ENCODE results near the gene ZIC2. TPM values are rescaled to one million over a fixed set of nuclear protein-coding genes. Genes with fewer than 3 reads are reported as not detected.
A peak's percentile ranks its signal among the peaks of the same experiment; 100 is the strongest.

The ZIC2 gene
- total and polyA plus RNA-seq, 2 donors (not counting 1 experiment from before 2014, with no cell fraction given), result not detected

DNA sequence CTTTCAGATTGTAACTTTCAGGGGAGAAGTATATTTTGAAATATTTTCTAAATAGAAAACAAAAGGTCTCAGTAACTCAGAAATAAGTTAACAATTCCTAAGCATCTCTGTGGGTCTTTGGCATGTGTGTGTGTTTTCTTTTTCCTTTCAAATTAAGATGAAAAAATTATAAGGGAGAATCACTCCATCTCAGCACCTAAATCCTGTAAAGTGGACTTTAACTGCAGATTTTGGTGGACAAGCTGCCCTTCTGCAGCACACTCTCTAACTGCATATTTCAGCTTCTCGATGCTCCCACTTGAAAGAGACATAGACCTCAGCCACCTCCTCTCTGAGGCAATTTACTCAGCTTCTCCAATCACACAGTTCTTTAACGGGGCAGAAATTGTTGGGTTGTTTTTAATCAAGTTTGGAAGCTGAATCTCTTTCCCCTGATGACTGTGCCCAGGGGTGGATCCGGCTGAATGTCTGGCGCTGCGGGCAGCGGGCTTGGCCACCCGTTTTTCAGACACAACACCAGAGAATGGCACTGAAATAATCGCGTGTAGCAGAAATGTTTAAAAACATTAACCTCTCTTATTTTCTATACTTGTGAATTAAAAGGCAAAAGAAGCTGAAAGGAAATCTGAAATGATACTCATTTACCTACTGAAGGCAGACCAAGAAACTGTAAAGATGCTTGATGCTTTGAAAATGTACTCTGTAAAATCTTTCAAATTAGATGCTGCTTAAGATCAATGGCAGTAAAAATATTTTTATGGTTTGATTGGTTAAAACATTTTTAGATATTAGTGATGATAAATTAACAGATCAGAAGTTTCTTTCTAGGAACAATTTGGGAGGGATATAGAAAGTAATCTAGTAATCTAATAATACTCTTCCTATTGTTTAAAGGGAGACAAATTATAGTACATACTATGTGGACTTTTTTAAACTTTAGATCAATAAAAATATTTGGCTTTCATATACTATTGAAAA, 12.4 kb downstream of the ZIC2 start:
- Histone ChIP-seq H3K9ac (ENCODE audit: insufficient read depth, low read length) (no peak overlapping the region), H3K36me3 (ENCODE audit: control insufficient read depth, insufficient read depth, low read length) (no peaks in the 10 kb centered on the region), H3K4me1 (ENCODE audit: control insufficient read depth, extremely low read depth, insufficient read depth, low read length) (no peaks in the 10 kb centered on the region), H3K27me3 (ENCODE audit: control insufficient read depth, insufficient read depth, low read length) (peaks cover 80% of the 10 kb centered on the region), H2AFZ (ENCODE audit: low read length) (no peak overlapping the region), H3K79me2 (ENCODE audit: control insufficient read depth, insufficient read depth, low read length) (no peaks in the 10 kb centered on the region), H3K9me3 (ENCODE audit: control insufficient read depth, insufficient read depth, low read depth, low read length) (no peaks in the 10 kb centered on the region), H3K4me3 (replicated peaks in 1 of 4; ENCODE audit: control extremely low read depth in 1 of 4, insufficient read depth in 1 of 4, low read depth in 3 of 4, low read length in 4 of 4) (no peak overlapping the region), H3K27ac (ENCODE audit: insufficient read depth, low read length) (no peak overlapping the region), H3K4me2 (ENCODE audit: extremely low read depth, insufficient read depth, low read length) (no peak overlapping the region), H4K20me1 (ENCODE audit: control insufficient read depth, extremely low read depth, insufficient read depth, low read length) (peaks cover 2% of the 10 kb centered on the region)
- TF ChIP-seq, protein P1, sequence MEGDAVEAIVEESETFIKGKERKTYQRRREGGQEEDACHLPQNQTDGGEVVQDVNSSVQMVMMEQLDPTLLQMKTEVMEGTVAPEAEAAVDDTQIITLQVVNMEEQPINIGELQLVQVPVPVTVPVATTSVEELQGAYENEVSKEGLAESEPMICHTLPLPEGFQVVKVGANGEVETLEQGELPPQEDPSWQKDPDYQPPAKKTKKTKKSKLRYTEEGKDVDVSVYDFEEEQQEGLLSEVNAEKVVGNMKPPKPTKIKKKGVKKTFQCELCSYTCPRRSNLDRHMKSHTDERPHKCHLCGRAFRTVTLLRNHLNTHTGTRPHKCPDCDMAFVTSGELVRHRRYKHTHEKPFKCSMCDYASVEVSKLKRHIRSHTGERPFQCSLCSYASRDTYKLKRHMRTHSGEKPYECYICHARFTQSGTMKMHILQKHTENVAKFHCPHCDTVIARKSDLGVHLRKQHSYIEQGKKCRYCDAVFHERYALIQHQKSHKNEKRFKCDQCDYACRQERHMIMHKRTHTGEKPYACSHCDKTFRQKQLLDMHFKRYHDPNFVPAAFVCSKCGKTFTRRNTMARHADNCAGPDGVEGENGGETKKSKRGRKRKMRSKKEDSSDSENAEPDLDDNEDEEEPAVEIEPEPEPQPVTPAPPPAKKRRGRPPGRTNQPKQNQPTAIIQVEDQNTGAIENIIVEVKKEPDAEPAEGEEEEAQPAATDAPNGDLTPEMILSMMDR (conservative IDR thresholded peaks at IDR 0.05 in 1 of 2, IDR thresholded peaks at IDR 0.05 in 1 of 2; ENCODE audit: low read depth in 1 of 2, low read length in 2 of 2), result no peak
- TF ChIP-seq EZH2 (IDR thresholded peaks at IDR 0.05; ENCODE audit: low read length, missing control alignments), result peak; percentile 28
- no peak for DNase-seq (ENCODE audit: low read depth in 2 of 2)

DNA sequence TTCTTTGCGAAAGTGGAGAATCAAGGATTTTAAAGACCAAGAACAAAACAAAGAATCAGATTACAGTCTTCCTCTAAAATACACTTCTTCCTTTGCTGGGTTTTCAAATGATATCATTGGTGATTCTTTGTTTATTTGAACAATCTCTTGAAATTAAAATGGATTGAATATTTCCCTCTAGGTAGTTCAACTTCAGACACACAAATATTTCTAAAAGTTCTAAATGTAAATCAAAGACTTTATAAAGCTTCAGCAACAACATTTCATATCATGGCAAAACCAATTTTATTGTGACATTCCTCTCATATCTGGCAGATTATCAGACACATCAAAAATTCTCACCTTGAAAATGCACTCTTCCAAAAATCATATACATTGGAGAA, 13.0 kb downstream of the ZIC2 start:
- DNase-seq (ENCODE audit: low read depth in 2 of 2), result no peak
- TF ChIP-seq, protein P1 (conservative IDR thresholded peaks at IDR 0.05 in 1 of 2, IDR thresholded peaks at IDR 0.05 in 1 of 2; ENCODE audit: low read depth in 1 of 2, low read length in 2 of 2), result no peak
- TF ChIP-seq EZH2 (IDR thresholded peaks at IDR 0.05; ENCODE audit: low read length, missing control alignments), result no peak

DNA sequence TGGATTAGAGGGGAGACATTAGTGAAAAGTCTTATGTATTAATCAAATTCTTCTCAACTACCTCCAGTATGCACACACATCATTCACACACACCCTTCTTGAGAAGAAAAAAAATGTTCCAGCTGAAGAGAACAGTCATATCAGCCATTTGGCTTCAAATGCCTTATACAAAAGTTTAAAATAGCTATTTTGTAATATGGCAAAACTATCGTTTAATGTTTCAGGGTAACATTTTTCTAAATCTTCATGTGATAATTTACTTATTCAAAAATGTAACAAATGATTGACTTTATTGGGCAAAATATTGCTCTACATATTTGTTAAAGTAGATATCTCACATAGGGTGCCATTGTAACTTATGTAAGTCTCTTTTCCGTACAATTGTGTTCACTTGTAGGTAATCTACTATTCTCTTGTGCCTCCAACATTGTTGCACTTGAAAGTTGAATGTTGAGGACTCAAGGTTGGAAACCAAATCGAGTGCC, 13.6 kb downstream of the ZIC2 start:
- Histone ChIP-seq H3K36me3 (ENCODE audit: control insufficient read depth, insufficient read depth, low read length) (no peaks in the 10 kb centered on the region), H3K4me2 (ENCODE audit: extremely low read depth, insufficient read depth, low read length) (no peak overlapping the region), H3K4me3 (replicated peaks in 1 of 4; ENCODE audit: control extremely low read depth in 1 of 4, insufficient read depth in 1 of 4, low read depth in 3 of 4, low read length in 4 of 4) (no peak overlapping the region), H3K27me3 (ENCODE audit: control insufficient read depth, insufficient read depth, low read length) (peaks cover 70% of the 10 kb centered on the region), H2AFZ (ENCODE audit: low read length) (no peak overlapping the region), H3K9ac (ENCODE audit: insufficient read depth, low read length) (no peak overlapping the region), H3K79me2 (ENCODE audit: control insufficient read depth, insufficient read depth, low read length) (no peaks in the 10 kb centered on the region), H3K27ac (ENCODE audit: insufficient read depth, low read length) (no peak overlapping the region), H4K20me1 (ENCODE audit: control insufficient read depth, extremely low read depth, insufficient read depth, low read length) (peaks cover 2% of the 10 kb centered on the region), H3K9me3 (ENCODE audit: control insufficient read depth, insufficient read depth, low read depth, low read length) (no peaks in the 10 kb centered on the region), H3K4me1 (ENCODE audit: control insufficient read depth, extremely low read depth, insufficient read depth, low read length) (no peaks in the 10 kb centered on the region)
- TF ChIP-seq EZH2 (IDR thresholded peaks at IDR 0.05; ENCODE audit: low read length, missing control alignments), result no peak
- TF ChIP-seq, protein P1 (conservative IDR thresholded peaks at IDR 0.05 in 1 of 2, IDR thresholded peaks at IDR 0.05 in 1 of 2; ENCODE audit: low read depth in 1 of 2, low read length in 2 of 2), result no peak
- no peak for DNase-seq (ENCODE audit: low read depth in 2 of 2)

More for the DNA sequence above, 13.0 kb downstream of the ZIC2 start:
- no peak overlapping the region for H3K9ac ChIP-seq (ENCODE audit: insufficient read depth, low read length)
- H3K4me2 ChIP-seq (ENCODE audit: extremely low read depth, insufficient read depth, low read length), result no peak overlapping the region
- no peak overlapping the region for H2AFZ ChIP-seq (ENCODE audit: low read length)
- no peaks in the 10 kb centered on the region for H3K36me3 ChIP-seq (ENCODE audit: control insufficient read depth, insufficient read depth, low read length)
- no peak overlapping the region for H3K4me3 ChIP-seq (replicated peaks in 1 of 4; ENCODE audit: control extremely low read depth in 1 of 4, insufficient read depth in 1 of 4, low read depth in 3 of 4, low read length in 4 of 4)
- H3K79me2 ChIP-seq (ENCODE audit: control insufficient read depth, insufficient read depth, low read length), result no peaks in the 10 kb centered on the region
- H3K27ac ChIP-seq (ENCODE audit: insufficient read depth, low read length), result no peak overlapping the region
- no peaks in the 10 kb centered on the region for H3K9me3 ChIP-seq (ENCODE audit: control insufficient read depth, insufficient read depth, low read depth, low read length)
- H4K20me1 ChIP-seq (ENCODE audit: control insufficient read depth, extremely low read depth, insufficient read depth, low read length), result peaks cover 2% of the 10 kb centered on the region
- no peaks in the 10 kb centered on the region for H3K4me1 ChIP-seq (ENCODE audit: control insufficient read depth, extremely low read depth, insufficient read depth, low read length)
- H3K27me3 ChIP-seq (ENCODE audit: control insufficient read depth, insufficient read depth, low read length), result peaks cover 75% of the 10 kb centered on the region

Measured in fibroblast of lung (primary cell).